ENCODE results near the gene LIPC.

Gene LIPC

DNA sequence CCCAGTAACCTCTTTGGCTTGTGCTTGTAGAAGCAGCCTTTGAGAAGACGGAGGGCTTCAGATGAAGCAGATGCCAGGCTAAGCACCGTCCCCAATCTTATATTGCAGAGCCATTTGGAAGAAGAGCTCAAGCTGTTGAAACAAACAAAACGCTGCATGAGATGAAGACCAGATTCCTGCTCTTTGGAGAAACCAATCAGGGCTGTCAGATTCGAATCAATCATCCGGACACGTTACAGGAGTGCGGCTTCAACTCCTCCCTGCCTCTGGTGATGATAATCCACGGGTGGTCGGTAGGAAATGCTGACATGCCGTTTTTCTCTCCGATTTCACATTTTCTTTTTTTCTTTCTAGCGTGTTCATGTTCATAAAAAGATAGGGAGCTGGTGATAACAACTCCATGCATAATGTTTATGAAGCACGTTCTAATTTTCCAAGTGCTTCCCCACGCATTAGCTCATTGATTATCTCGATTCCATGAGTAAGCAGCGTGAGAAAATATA lies 106.5 kb downstream of the LIPC start:
- DNase-seq (ENCODE audit: low read depth), result no peak

DNA sequence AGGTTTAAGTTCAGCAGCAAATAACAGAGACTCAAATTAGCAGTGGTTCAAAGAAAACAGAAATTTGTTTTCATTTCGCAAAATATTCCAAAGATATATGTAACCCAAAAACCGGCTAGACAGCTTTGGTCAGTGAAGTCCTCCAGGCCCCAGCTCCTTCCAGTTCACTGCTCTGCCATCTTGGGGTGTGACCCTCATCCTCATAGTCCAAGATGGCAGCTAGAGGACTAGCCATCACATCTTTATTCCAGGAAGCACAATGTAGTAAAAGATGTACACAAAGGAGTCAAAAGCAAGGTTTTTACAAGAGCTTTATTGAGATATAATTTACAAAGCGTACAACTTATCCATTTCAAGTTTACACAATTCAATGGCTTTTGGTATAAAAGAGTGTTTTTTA lies 107.1 kb downstream of the LIPC start:
- DNase-seq (ENCODE audit: low read depth), result no peak

DNA sequence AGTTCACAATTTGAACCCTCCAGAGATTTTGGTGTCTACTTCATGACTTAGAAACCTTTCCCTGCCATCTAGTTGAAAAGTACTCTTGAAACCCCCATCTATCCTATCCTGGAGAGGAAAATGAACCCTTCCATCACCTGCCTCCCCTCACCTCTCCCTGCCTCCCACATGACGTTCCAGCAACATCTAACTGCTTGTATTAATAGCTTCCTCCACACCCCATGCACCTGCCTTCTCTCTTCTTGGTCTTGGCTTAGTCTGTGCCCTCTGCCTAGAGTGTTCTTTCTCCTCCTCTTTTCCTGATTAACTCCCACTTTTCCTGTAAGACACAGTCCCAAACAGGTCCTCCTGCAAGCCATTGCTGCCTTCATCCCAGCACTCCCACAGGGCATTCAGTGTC lies 107.8 kb downstream of the LIPC start:
- DNase-seq (ENCODE audit: low read depth), result no peak

DNA sequence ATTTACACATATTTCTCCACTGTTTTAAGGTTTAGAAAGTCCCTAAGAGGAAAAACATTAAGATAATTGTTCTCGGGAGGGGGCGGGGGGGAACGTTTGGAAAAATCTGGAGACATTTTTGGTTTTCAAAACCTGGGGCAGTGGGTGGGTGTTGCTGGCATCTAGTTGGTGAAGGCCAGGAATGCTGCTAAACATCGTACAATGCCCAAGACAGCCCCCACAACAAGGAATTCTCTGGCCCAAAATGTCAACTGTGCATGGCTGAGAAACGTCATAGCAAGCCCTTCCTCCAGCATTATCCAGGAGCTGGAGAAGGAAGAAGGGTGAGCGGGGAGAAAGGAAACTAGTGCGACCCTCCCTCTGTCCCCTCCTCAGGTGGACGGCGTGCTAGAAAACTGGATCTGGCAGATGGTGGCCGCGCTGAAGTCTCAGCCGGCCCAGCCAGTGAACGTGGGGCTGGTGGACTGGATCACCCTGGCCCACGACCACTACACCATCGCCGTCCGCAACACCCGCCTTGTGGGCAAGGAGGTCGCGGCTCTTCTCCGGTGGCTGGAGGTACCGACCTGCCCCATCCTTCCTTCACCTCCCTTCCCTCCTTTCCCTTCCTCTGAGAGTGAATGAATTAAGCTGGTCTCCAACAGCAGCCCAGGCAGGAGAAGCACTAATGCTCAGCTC lies 109.8 kb downstream of the LIPC start:
- no peak for DNase-seq (ENCODE audit: low read depth)

DNA sequence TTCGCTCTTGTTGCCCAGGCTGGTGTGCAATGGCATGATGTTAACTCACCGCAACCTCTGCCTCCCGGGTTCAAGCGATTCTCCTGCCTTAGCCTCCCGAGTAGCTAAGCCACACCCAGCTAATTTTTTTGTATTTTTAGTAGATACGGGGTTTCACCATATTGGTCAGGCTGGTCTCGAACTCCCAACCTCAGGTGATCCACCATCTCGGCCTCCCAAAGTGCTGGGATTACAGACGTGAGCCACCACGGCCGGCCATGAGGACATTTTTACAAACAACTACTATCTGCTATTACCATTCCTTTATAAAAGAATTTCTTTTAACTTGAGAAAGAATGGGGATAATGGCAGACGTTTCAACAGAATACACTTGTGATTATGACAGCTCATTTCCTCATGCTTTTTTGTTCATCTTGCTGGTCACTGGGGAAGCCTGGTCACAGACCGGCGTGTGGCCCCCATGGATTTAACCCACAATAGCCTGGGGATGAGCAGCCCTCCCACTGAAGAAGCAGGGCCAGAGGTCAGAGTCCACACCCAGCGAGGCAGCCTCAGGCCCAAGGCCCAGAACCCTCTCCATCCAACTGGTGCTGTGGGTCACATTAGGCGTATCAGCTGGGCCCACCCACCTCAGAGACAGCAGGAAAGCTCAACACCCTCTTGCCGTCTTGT lies 112.0 kb downstream of the LIPC start:
- DNase-seq (ENCODE audit: low read depth), result no peak

DNA sequence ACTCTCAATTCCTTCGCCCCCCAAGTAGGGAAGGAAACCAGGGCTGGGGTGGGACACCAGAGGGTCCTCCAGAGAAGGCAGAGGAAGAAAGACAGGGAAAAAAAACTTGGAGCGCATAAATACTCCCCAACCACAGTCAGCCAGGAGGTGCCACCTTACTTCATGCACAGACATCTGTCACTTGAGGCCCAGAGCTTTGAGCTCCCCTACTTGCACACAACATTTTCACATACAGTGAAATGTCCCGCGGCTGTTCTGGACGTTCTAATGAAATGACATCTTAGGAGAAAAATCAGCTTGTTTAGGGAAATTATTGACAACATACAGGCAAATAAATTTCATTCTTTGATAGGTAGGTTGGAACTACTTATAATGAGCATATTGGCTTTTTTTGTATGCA lies 113.0 kb downstream of the LIPC start:
- DNase-seq (ENCODE audit: low read depth), result no peak

DNA sequence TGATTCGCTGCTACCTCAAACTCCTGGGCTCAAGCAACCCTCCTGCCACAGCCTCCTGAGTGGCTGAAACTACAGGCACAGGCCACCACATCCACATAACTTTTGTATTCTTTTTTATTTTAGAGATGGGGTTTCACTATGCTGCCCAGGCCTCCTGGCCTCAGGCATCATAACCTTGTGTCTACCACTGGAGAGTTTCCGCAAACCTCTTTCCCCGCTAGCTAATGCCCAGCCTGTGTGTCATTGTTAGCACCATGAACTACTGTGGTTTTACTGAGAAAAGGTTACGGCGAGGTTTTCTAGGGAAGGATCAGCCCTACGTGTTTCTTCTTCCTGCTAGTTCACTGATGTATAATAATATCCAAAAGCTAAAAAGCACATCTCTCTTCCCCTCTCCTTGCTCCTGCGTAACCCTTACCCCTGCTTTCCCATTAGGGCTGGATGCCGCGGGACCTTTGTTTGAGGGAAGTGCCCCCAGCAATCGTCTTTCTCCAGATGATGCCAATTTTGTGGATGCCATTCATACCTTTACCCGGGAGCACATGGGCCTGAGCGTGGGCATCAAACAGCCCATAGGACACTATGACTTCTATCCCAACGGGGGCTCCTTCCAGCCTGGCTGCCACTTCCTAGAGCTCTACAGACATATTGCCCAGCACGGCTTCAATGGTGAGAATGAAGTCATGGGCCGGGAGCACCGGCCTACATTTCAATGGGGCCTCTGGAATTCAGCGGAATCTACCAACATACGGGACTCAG lies 113.7 kb downstream of the LIPC start:
- peak; percentile 10 for DNase-seq (ENCODE audit: low read depth)

DNA sequence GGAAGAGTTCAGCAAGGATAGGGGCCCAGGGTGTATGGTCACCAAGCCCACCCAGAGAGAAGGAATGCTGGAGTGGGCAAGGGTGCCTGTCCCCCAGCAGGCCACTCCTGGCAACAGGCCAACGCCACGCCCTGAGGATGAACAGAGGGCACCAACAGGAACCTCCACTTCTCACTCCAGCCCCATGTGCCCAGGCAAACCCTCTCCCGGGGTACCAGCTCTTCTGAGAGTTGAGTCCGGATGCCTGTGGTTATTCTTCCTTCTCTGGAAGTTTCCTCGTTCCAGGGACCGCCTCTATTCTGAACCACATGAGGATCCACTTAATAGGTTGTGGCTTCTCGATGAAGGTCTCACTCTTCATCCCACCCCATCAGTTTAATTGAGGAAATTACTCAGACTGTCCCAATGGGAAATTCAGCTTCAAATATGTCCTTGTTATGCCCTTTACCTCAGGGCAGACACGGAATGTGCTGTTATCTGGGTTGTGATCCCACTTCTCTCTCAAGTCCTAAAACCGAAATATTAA lies 114.3 kb downstream of the LIPC start:
- DNase-seq (ENCODE audit: low read depth), result no peak

DNA sequence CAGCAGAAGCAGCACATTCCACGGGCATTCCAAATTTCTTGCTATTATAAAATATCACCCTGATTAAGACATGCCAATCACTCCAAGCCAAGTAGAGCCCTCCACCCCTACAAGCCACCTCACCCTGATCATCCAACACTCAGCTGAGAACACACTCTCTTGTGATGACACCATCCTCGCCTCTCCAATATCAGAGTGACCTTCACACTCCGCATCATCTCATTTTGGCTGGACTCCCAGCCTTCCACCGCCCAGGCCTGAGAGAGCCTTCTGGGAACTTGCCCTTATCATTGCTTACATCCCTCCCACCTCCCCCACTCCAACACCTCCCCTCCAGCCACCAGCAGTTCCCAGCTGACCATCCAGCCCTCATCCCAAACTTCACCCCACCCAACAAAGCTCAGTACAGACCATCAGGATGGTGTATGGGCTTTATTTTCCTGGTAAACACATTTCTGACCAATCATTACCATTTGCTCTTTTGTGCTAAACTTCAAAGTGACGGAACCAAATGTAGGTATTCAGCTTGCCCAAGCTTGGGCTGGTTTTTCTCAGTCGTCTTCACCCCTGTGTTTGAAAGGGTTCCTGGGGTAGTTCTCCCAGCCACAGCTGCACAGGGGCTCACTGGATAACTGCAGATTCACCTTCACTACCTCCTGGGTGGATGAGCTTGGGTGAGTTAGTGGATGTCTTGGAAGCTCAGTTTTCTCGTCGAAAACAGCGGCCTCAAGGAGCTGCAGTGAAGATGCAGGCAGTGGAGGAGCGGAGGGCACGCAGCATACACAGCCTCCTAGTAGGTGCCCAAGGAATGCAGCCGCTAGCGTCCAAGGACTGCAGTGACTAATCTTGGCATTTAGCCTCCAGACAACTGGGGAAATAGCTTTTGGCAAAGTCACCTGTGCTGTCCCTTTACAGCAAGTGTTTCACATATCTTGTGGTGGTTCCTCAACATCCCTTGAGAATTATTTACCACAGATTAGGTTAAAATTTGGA lies 115.1 kb downstream of the LIPC start:
- DNase-seq (ENCODE audit: low read depth), result no peak

DNA sequence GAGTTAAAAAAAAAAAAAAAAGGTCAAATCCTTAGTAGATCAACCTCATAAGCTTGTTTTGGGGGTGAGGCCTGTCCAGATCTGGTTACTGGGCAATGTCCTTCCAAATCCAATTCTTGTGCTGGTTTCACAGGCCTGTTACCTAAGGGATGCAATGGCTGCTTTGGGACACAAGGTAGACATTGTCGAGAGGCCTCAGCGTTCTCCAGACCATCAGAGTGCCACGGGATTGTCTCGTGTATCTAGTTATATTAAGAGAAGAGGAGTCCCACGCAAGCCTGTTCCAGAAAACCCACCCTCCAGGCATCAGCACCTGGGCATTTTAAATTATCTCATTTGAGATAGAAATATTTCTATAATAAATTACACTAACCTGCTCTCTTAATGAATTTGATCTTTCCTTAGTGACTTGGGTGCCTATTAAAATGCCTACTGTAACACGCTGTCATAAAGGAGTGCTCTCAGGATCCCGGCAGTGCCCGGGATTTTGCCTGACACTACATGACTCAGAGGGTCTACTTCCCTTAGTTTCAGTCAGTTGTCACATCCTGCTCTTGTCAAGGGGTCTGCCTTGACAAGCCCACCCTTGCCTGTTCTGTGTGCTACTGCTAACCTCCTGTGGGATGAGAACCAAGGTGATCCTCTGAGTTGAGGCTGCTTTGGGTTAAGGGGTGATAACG lies 116.0 kb downstream of the LIPC start:
- DNase-seq (ENCODE audit: low read depth), result no peak

DNA sequence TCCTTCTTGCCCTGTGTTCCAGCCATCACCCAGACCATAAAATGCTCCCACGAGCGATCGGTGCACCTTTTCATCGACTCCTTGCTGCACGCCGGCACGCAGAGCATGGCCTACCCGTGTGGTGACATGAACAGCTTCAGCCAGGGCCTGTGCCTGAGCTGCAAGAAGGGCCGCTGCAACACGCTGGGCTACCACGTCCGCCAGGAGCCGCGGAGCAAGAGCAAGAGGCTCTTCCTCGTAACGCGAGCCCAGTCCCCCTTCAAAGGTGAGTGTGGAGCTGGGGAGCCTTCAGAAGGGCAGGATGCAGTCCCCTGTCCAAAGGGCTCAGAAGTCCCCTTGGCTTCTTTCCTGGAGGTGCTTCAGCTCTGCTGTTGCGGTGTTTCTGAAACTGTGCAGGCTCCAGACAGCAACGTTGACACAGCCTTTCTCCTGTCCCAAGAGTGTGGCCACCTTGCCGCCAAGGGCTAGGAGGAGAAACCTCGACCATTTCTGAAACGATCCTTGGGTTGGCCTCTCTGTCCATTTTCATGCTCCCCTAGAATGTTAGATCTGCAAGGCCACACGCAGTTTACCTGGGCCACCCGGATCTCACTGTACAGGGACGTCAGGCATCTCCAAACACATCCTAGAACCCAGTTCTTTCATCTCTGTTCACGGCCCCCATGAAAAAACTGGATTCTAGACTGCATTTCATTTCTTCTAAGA lies 116.7 kb downstream of the LIPC start:
- DNase-seq (ENCODE audit: low read depth), result no peak

DNA sequence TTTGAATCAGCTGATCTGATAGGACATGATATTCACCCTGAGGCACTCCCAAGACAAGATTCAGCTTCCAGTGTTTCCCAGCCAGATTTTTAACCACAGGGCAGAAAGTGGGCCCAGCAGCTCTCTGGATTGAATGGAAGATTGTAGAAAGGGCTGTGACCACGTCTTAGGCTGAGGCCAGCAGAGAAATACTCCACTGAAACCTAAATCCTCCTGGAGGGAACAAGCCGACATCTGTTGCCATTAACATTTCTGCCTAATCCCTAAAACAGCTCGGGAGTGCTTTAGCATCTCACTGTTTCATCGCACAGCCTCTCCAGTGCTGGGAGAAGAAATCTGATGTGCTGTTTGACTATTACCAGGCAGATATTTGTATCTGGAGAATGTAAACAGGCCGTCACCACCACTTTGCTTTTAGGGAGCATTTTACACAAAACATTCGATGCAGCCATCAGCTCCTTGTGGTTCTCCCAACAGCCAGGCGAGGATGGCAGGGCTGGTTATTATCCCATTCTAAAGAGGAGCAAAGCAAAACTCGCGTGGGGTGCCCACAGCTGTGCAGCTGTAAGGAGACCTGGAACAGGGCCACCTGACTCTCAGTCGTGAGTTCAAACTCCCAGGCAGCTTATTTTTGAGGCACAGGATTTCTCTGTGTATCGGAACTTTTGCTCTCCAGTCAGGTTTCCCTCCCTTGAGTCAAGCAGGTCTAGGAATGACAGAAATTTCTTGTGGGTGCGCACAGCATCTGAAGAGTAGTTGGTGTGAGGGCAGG lies 117.4 kb downstream of the LIPC start:
- no peak for DNase-seq (ENCODE audit: low read depth)

DNA sequence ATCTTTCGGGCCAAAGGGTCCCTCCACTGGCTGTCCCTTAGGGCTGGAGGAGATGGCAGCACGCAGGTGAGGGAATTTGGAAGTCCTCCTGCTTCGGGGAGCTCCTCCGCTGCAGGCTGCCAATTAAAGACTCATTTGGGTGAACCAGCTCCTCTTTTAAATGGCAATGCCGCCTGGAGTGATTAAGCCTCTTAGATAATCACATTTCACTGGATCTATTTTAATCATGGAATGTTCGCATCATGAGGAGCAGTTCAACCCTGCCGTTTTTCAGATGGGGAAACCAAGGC lies 117.9 kb downstream of the LIPC start:
- no peak for DNase-seq (ENCODE audit: low read depth)

DNA sequence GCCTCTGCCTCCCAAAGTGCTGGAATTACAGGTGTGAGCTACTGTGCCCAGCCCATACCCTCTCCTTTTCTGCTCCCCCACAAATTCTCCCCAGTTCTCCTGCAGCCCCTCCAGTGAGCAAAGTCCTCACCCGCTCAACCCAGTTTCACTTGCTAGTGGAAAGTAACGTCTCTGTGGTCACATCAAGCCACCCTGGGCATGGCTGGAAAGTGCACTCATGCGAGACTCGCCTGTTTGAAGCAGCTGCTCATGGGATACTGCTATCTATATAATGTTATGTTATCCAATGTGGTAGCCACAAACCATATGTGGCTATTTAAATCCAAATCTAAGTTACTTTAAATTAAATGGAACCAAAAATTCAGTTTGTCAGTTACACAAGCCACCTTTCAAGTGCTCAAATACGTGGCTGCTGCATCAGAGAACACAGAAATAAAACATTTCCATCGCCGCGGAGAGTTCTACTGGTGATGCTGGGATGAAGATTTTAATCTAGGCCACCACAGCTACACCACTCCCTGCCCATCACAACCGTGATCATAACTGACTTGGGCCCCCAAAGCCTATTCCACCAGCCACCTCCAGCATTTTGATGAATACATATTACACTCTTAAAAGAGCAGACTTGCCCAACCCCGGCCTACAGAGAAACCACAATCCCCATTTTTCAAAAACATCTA lies 119.4 kb downstream of the LIPC start:
- no peak for DNase-seq (ENCODE audit: low read depth)

DNA sequence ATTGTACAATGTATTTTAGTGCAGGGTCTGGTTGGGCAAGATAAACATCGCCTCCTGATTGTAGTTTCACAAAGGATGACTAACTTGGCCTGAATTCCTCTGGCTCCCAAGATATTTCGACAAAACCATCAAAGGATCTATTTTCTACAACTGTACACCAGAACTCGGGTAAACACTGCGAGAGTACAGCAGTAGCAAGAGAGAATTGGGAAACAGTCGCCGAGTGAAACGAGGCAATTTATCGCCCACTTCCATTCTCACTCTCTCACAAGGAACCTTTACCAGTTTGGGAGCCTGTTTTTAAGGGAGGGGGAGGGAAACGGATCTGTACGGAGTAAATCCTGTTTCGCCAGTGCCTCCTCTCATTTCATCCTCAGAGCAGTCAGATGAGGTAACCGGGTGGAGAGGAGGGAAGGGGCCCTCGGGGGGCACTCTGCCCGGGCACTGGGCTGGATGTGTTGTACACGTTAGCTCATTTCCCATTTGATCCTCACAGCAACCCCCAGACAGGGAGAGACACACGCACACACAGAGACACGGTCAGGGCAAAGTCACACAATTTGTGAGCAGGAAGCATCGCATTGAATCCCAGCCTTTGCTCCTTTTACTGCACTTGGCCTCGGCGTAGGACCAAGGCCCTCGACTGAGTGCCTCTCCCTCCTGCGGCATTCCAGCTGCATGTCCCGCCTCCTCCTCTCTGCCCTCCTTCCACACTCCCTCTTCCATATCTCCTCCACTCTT lies 120.1 kb downstream of the LIPC start:
- DNase-seq (ENCODE audit: low read depth), result no peak

DNA sequence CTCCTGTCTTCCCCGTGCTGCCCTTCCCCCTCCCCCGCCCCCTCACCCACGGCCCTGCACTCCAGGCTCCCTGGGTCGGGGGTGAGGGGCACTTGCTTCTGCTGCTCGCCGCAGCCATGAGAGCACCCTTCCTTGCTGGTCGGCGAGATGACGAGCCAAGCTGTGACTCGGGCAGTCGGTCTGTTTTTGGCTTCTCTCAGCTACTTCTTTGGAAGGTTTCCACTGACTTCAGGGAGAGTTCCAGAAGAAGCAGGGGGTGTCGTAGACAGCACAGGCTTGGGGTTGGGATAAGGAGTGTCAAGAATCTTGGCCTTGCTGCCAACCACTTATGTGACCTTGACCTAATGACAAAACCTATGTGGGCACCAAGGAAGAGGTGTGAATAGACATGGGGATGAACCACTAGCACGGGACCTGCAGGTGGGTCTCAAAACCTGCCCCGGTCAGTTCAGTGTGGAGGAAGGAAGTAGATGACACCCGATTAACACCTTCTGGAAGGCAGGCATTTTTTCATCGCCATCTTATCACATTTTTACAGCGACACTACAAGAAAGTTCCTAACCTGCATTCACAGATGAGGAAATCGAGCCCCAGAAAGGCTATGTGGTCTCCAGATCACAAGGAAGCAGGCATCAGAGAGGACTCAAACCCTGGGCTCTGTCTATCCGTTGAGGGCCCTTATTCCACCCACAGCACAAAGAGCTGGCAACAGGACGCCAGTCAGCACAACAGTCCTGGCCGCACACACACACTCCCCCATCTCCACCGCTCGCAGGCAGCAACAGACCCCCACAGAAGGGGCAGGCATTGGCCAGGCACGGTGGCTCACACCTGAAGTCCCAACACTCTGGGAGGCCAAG lies 120.9 kb downstream of the LIPC start:
- no peak for DNase-seq (ENCODE audit: low read depth)

DNA sequence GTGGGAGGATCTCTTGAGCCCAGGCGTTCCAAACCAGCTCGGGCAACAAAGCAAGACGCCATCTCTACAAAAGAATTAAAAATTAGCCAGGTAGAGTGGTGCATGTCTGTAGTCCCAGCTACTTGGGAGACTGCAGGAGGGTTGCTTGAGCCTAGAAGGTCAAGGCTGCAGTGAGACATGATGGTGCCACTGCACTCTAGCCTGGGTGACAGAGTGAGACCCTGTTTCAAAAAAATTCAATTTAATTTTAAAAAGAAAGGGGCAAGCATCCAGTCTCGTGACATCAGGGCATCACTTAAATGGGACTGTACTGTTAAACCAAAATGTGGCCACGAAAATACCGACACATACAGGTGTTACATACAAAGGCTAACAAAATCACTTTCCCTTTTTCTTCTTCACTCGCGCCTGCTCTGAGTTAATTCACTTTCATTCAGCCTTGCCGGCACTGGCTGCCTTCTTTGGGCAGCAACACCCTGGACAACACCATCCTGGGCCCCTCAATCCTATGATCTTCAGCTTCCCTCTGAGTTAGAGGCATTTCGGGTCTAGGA lies 121.7 kb downstream of the LIPC start:
- DNase-seq (ENCODE audit: low read depth), result no peak

Data from activated T-cell treated with anti-CD3 and anti-CD28 coated beads for 24 hours (primary cell).